Measurements from ENCODE around the gene TTC7B.

DNA sequence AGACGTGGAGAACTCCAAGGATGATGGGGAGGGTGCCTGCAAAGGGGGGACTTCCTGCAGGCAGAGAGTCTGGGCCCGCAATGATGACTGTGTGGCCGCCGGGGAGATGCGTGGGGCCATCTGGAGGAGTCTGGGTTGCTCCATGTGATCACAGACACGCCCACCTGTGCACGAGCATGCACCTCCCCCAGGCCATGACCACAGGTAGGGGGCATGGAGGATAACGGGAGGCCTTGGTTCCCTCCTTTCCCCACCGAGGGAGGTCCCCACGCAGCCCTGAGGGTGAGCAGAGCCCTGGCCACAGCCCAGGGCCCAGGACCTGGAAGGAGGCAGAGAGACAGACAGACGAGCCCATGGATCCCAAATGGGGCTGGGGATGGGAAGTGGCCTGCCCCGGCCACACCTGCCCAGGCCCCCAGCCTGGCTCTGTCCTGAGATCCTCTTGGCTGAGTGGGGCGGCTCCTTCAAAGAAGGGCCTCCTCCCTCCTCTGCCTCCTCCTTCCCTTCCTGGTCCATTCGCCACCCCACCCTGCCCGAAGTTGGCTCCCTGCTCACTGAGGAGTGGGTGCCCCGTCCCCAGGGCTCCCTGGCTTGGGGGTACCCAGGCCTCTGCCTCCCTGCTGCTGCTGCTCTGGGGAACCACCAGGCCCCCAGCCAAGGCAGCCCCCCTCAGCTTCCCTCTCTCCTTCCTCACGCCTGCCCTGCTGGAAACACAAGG, 281.2 kb downstream of the TTC7B start:
- TF ChIP-seq, protein P1, sequence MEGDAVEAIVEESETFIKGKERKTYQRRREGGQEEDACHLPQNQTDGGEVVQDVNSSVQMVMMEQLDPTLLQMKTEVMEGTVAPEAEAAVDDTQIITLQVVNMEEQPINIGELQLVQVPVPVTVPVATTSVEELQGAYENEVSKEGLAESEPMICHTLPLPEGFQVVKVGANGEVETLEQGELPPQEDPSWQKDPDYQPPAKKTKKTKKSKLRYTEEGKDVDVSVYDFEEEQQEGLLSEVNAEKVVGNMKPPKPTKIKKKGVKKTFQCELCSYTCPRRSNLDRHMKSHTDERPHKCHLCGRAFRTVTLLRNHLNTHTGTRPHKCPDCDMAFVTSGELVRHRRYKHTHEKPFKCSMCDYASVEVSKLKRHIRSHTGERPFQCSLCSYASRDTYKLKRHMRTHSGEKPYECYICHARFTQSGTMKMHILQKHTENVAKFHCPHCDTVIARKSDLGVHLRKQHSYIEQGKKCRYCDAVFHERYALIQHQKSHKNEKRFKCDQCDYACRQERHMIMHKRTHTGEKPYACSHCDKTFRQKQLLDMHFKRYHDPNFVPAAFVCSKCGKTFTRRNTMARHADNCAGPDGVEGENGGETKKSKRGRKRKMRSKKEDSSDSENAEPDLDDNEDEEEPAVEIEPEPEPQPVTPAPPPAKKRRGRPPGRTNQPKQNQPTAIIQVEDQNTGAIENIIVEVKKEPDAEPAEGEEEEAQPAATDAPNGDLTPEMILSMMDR (IDR thresholded peaks at IDR 0.05), result no peak
- TF ChIP-seq EZH2 (IDR thresholded peaks at IDR 0.05; ENCODE audit: borderline replicate concordance, insufficient read depth, low read depth, low read length, poor library complexity, severe bottlenecking), result no peak
